Measurements from ENCODE around the gene CAP2. TPM values are rescaled to one million over a fixed set of nuclear protein-coding genes. Genes with fewer than 3 reads are reported as not detected.

The CAP2 gene
- total RNA-seq, 1 experiment from 2014 or later = 37.0 TPM

- no peak for DNase-seq (ENCODE audit: low read depth, low spot score)
- CTCF ChIA-PET = no interaction called here
- POLR2A ChIA-PET = no interaction called here
Observed at GRCh38 chr6:17419189-17419575, 25.8 kb downstream of the CAP2 start.

GRCh38 chr6:17420368-17420767, 27.0 kb downstream of the CAP2 start:
- no peak for DNase-seq (ENCODE audit: low read depth, low spot score)
- intact Hi-C loops (cut with micrococcal nuclease; ENCODE audit: unreplicated experiment) = no loop called here
- no peak overlapping the region for H3K27ac ChIP-seq (ENCODE audit: low read length)
- TF ChIP-seq CTCF (IDR thresholded peaks at IDR 0.05) (no peak), TCF7L2 (IDR thresholded peaks at IDR 0.05; ENCODE audit: low read depth, low read length) (no peak), POLR2AphosphoS5 (IDR thresholded peaks at IDR 0.05; ENCODE audit: low read depth, low read length) (no peak)
- H3K4me3 ChIP-seq (ENCODE audit: low read depth in 2 of 2, low read length in 2 of 2) = no peak overlapping the region
- ATAC-seq = no peak
- no TSS peak for BruUV-seq (replicated peaks)
- in situ Hi-C loops (cut with HindIII; ENCODE audit: low pct_unique_long_range_greater_than_20kb, low sequenced_read_pairs) = no loop called here
- no peaks in the 10 kb centered on the region; the same call in 1 of the 2 replicates for H3K36me3 ChIP-seq (ENCODE audit: control insufficient read depth, insufficient read depth, low read length)
- CTCF ChIA-PET = no interaction called here
- H3K27me3 ChIP-seq (ENCODE audit: control insufficient read depth, insufficient read depth, low read length) = no peaks in the 10 kb centered on the region
- POLR2A ChIA-PET = interaction anchor here (0.7 kb wide), 1 partner anchor 26 kb away, joined by 6 read pairs; no protein-coding TSS in a partner anchor
- peaks cover 27% of the 10 kb centered on the region for H3K4me1 ChIP-seq (ENCODE audit: control insufficient read depth, insufficient read depth, low read length)
- no peaks in the 10 kb centered on the region for H3K9me3 ChIP-seq (ENCODE audit: control insufficient read depth, insufficient read depth, low read depth, low read length)

More at GRCh38 chr6:17419189-17419575, 25.8 kb downstream of the CAP2 start:
- Histone ChIP-seq H3K27ac (ENCODE audit: low read length) (peak overlapping the region; percentile 49; the same call in 1 of the 2 replicates), H3K27me3 (ENCODE audit: control insufficient read depth, insufficient read depth, low read length) (no peaks in the 10 kb centered on the region), H3K4me3 (ENCODE audit: low read depth in 2 of 2, low read length in 2 of 2) (no peak overlapping the region), H3K9me3 (ENCODE audit: control insufficient read depth, insufficient read depth, low read depth, low read length) (no peaks in the 10 kb centered on the region), H3K36me3 (ENCODE audit: control insufficient read depth, insufficient read depth, low read length) (no peaks in the 10 kb centered on the region; the same call in 1 of the 2 replicates), H3K4me1 (ENCODE audit: control insufficient read depth, insufficient read depth, low read length) (peaks cover 27% of the 10 kb centered on the region)
- TF ChIP-seq POLR2AphosphoS5 (IDR thresholded peaks at IDR 0.05; ENCODE audit: low read depth, low read length) = no peak
- TF ChIP-seq CTCF (IDR thresholded peaks at IDR 0.05) = no peak
- no peak for TF ChIP-seq REST (IDR thresholded peaks at IDR 0.05; ENCODE audit: insufficient read depth in 1 of 2, low read depth in 2 of 2, low read length in 1 of 2)
- no peak for TF ChIP-seq TCF7L2 (IDR thresholded peaks at IDR 0.05; ENCODE audit: low read depth, low read length)
- TF ChIP-seq SIN3A (IDR thresholded peaks at IDR 0.05; ENCODE audit: borderline replicate concordance, insufficient read depth, low read depth, low read length) = no peak
- in situ Hi-C loops (cut with HindIII; ENCODE audit: low pct_unique_long_range_greater_than_20kb, low sequenced_read_pairs) (no loop called here), intact Hi-C loops (cut with micrococcal nuclease; ENCODE audit: unreplicated experiment) (no loop called here)
- BruUV-seq (replicated peaks) = no TSS peak
- ATAC-seq = no peak
